HG03280 (cell line): Measurements from ENCODE around the gene AATK.
"Not testable (repeated sequence)": the region's sequence is repeated elsewhere in the genome, so short reads cannot be mapped to it uniquely, and the experiment has no call there.

Experiments used
- ATAC-seq: cut with Tn5 transposase; IDR thresholded peaks from one replicate; pipeline ENCODE4 v1.9.1; 2021; ENCODE audit warnings: mild to moderate bottlenecking, moderate library complexity; ENCODE audit not compliant: unreplicated experiment

The AATK gene

DNA sequence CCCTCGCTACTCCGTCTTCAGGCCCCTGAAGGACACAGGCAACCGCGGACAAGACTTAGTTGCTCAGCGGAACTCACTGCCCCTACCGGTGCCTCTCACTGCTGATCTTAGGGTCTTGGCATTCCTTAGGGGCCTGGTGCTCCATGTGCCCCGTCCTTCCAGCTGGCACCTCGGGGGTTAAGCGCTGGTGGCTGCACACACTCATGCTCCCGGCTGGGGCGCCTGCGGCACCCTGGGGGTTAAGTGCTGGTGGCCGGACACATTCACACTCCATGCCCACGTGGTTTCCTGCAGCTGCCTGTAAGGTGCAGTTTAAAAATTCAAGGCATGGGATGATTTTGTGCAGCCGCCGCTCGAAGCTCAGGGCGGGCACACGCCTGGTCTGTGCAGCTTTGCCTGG is 86.0 kb downstream of the AATK start:
- no peak for ATAC-seq

DNA sequence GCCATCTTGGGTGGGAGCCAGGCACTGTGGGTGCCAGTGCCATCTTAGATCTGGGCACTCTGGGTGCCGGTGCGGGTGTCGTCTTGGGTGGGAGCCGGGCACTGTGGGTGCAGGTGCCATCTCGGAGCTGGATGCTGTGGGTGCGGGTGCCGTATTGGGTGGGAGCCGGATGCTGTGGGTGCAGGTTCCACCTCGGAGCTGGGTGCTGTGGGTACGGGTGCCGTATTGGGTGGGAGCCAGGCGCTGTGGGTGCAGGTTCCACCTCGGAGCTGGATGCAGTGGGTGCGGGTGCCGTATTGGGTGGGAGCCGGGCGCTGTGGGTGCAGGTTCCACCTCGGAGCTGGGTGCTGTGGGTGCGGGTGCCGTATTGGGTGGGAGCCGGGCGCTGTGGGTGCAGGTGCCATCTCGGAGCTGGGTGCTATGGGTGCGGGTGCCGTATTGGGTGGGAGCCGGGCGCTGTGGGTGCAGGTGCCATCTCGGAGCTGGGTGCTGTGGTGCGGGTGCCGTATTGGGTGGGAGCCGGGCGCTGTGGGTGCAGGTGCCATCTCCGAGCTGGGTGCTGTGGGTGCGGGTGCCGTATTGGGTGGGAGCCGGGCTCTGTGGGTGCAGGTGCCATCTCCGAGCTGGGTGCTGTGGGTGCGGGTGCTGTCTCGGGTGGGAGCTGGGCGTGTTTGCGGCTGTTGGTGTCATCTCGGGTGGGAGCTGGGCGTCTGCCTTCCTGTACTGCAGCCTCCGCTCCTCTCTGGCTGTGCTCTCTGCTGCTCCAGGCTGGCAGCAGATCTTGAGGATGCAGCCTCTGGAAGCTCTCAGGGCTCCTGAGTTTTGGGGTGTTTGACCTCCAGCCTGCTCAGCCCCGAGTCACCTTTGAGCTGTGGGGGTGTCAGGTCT is 87.8 kb downstream of the AATK start:
- not testable (repeated sequence) for ATAC-seq

DNA sequence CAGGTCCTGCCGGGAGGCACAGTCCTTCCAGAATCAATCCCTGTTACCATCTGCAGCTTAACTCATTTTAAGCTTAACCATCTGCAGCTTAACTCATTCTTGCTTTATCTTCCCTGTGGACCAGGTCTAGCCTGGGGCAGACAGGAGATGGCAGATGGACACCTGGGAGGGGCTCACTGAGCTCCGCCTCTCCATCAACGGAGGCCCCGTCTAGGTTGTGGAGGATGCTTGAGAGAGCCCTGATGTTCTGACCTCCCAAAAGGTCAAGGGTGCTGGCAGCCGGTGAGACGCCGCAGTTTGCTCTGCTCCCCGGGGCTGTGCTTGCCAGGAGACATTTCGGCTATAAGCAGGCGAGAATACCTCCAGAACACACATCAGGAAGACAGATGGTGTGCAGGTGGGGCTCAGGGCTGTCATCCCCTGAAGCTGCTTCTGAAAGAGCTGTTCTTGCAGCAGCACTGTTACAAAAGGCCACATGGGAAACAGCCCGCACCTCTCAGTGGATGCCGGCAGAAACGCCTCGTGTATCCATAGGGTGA is 89.8 kb downstream of the AATK start:
- no peak for ATAC-seq

DNA sequence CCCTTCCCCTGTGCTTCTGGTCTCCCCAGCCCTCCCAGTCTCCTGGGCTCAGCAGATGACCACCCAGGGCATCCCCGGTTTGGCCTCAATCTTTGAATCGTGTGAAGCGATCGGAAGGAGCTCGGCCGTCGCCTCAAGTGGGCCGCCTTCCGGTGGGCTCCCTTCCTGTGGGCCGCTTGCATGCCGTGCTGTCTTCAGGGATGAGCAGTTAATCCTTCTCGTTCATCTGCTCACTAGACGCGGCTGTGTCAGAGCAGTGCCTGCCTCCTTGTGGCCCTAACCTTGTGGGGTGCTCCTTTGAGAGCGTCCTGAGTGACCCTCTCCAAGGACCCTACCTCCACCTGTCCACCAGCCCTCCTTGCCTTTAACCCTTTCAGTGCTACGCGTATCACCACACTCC is 90.7 kb downstream of the AATK start:
- ATAC-seq = no peak

DNA sequence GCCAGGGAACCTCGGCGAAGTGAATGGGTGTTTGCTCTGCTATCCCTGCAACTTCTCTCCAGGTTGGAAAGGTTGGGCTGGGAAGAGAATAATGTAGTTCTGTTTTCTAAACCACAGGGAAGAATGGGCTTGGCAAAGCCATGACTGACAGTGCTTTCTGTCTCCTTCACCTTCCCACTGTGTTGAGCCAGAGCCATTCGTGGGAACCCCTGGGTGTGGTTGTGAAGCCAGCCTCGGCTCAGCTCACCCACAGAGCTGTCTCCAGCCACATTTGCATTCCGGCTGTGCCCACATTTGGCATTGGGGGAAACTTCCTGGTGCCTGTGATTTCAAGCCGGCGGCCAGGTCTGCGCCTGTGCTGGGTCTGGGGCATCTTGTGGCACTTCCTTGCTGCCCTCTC is 91.1 kb downstream of the AATK start:
- ATAC-seq = no peak

DNA sequence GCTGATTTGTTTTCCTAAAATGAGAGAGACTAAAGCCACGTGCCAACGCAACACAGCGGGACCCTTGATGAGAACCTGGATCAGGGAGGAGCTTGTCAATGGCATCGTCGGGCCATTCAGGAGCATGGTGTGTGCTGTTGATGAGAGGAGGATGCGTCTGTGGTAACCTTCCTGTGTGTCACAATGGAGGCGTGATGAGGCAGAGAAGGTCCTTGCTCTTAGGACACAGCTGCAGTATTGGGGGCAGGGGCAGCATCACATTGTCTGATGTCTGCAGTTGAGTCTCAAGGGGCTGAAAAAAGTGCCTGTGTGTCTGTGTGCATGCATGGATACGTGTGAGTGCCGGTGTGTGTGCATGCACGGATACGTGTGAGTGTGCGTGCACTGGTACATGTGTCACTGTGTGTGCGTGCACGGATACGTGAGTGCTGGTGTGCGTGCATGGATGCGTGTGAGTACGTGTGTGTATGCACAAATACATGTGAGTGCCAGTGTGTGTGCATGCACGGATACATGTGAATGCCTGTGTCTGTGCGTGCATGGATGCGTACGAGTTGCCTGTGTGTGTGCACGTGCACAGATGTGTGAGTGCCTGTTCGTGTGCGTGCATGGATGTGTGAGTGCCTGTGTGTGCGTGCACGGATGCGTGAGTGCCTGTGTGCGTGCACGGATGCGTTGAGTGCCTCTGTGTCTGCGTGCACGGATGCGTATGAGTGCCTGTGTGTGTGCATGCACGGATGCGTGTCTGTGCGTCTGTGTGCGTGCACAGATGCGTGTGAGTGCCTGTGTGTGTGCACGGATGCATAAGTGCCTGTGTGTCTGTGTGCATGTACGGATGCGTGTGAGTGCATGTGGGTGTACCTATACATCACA is 91.8 kb downstream of the AATK start:
- ATAC-seq = no peak

DNA sequence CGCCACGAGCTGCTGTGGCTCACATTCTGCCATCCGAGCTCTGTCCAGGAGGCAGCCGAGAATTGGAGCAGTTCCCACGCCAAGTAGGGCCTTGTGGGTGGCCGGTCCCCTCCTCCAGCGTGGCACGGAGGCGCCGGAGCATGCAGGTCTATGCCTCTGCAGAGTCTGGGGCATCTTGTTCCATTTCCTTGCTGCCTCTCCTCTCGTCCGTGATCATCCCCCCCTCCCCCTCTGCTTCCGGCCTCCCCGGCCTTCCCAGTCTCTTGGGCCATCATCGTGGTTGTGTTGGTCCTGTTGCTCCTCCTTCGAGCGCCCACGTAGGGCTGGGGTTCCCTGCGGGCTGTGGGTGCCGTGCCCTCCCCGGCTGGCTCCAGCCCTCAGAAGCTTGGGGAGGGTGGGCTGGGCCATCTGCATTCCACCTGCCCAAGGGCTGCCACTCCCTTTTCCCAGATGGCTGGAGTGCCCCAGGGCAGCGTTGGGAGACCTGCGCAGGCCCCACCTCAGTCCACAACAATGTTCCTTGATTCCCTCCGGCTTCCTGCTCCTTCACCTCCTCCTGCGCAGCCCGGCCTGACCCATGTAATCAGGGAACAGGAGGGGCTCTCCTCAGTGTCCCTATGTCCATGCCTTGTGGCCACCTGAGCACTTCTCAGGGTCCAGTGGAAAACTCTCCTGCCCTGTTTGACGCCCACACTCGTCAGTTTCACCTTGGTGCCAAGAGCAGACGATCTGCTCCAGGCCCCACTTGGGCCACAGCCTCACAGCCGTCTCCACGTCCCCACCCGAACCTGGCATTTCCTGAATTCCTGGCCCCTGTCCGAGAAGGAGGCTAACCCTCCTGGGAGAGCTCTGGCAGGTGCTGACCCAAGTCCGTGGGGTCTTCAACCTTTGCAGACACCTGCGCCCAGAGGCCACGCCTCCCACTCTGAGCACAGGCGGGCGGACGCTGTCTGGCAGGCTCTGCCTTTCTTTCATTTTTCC is 94.0 kb downstream of the AATK start:
- no peak for ATAC-seq

DNA sequence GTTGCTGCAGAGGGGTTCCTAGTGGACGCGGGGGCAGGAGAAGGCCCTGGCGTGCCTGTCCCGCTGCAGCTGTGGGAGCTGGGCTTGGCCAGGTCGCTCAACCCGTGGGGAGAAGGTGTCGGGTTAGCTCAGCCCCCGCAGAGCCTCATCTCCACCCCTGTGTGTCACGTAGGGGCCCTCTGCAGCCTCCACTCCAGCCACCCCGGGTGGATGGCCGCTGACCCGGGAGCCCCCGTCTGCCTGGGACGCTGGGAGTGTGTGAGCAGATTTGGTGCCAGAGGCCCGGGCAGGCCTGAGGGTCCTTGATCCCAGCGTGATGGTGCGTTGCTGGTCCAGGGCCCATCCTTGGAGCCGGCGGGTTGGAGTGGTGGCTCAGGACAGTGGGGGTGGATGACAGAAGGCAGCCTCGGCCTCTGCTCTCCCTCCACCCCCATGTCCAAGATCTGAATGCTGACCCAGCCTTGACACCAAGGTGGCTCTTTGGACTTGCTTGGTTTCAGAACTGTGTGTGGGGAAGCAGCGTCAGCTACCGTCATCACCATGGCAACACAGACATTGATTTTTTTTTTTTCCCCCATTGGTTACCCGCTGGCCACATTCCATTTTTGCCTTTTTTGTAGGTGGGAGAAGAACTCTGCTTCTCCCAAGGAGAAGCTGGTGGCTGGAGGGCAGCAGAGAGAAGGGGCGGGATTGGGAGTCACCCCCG is 95.3 kb downstream of the AATK start:
- ATAC-seq = no peak

DNA sequence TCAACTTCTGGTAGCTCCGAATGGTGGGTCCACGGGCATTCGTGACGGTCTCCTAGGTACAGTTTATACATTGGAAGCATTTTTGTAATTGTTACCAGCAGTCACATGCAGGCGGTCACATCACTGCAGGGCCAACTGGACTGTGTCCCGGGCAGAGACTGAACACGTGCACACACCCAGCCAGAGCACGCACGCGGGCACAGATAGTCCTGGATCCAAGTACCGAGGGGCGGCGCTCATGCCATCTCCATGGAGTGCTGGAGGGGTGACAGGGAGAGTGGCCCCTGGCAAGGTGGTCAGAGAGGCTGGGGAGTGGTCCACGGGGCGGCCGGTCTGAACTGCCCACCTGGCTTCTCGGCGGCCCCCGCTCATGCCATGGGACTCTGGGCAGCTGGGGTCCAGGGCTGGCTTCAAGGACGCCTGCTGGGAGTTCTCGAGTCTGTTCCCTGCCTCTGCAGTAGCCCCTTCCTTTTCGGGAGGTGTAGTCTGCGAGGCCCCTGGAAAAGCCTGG is 96.8 kb downstream of the AATK start:
- ATAC-seq = no peak

DNA sequence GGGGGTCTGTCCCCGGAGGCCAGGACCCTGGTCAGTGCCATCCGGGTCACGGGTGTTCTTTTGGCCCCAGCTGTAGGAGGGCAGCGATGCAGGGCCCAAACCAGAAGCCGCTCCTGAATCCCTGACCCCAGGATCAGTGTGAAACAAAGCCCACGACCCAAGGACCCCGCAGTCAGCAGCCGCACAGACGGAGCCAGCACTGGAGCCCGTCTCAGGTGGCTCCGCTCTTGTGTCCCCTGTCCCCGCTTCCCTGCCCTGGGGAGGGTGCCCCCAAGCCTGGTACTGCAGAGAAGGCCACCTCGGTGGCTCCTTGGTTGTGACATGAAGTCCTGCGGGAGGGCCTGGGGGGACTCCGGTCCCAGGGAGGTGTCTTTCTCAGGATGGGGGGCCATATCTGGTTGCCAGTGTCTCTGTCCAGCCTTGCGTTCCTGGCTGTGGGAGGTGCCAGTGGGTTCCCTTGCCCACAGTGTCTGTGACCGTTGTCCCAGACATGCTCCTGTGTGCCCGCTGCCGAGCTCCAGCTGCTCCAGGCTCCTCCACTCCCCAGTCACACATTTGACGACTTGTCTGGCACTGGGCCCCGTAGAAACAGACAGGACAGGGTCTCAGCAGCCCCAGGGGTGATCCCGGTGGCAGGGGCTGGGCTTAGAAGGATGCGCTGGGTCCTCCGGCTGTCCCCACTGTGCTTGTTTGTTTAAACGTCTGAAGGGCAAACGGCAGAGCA is 97.4 kb downstream of the AATK start:
- no peak for ATAC-seq

DNA sequence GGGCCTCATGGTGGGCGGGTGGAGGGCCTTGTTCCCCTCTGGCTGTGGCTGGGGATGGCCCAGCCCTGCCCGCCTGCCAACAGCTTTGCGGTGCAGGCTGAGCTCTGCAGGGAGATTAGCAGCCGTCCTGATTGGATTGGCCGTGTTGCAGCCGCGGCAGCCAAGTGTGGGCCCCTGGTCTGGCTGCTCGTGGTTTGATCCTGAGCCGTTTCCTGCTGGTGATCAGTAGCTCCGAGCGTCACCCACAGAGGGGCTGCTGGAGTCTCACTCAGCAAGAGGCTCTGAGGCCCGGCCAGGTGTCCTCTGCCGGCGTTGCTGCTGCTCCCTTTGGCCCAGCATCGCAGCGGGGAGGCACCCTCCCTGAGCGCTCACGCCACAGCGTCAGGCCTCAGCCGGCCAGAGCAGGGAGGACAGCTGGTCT is 98.6 kb downstream of the AATK start:
- no peak for ATAC-seq
